Uterus (tissue), 2 donors: ENCODE data around the gene DLK2.

Source experiments
- CTCF ChIP-seq, 4 experiments: fragments of 200-600 bp in 2 of 4; fragments of 450-650 bp in 2 of 4; sonication (generic) in 2 of 4; IDR thresholded peaks; one replicate each; pipeline ENCODE4 v1.5.1; 2016 to 2019; ENCODE audit warnings: antibody characterized with exemption in 4 of 4, mild to moderate bottlenecking in 2 of 4, moderate library complexity in 1 of 4
- POLR2A ChIP-seq, 2 donors: fragments of 450-650 bp; IDR thresholded peaks; one replicate each; pipeline ENCODE4 v1.6.1; 2016; ENCODE audit warnings: antibody characterized with exemption in 2 of 2, mild to moderate bottlenecking in 1 of 2, moderate library complexity in 1 of 2

- TF ChIP-seq CTCF (IDR thresholded peaks at IDR 0.05) (no peak), POLR2A (IDR thresholded peaks at IDR 0.05) (no peak)
These were observed 37.3 kb upstream of the DLK2 start for GRCh38 chr6:43492673-43493072.
